ENCODE measurements around the gene RTL1. TPM values are rescaled to one million over a fixed set of nuclear protein-coding genes. Genes with fewer than 3 reads are reported as not detected.

RTL1 gene
- total RNA-seq, 6 experiments from 2014 or later: not detected

GRCh38 chr14:100884456-100884855, 19.1 kb downstream of the RTL1 start:
- Mint-ChIP-seq H3K27ac (no peak overlapping the region), H3K4me1 (ENCODE audit: low read depth) (peaks cover 20% of the 10 kb centered on the region), H3K27me3 (ENCODE audit: insufficient read depth) (peaks cover 29% of the 10 kb centered on the region), H3K4me3 (no peak overlapping the region), H3K36me3 (ENCODE audit: low read depth) (peaks cover 52% of the 10 kb centered on the region), H3K9me3 (peaks cover 30% of the 10 kb centered on the region)
- TF ChIP-seq, protein P1, sequence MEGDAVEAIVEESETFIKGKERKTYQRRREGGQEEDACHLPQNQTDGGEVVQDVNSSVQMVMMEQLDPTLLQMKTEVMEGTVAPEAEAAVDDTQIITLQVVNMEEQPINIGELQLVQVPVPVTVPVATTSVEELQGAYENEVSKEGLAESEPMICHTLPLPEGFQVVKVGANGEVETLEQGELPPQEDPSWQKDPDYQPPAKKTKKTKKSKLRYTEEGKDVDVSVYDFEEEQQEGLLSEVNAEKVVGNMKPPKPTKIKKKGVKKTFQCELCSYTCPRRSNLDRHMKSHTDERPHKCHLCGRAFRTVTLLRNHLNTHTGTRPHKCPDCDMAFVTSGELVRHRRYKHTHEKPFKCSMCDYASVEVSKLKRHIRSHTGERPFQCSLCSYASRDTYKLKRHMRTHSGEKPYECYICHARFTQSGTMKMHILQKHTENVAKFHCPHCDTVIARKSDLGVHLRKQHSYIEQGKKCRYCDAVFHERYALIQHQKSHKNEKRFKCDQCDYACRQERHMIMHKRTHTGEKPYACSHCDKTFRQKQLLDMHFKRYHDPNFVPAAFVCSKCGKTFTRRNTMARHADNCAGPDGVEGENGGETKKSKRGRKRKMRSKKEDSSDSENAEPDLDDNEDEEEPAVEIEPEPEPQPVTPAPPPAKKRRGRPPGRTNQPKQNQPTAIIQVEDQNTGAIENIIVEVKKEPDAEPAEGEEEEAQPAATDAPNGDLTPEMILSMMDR (IDR thresholded peaks at IDR 0.05): no peak
- no peak for DNase-seq

- DNase-seq: no peak
- Mint-ChIP-seq H3K27ac (no peak overlapping the region), H3K36me3 (ENCODE audit: low read depth) (peaks cover 45% of the 10 kb centered on the region), H3K27me3 (ENCODE audit: insufficient read depth) (peaks cover 27% of the 10 kb centered on the region), H3K4me1 (ENCODE audit: low read depth) (peaks cover 20% of the 10 kb centered on the region), H3K4me3 (no peak overlapping the region; the same call in 1 of the 2 replicates), H3K9me3 (peaks cover 30% of the 10 kb centered on the region)
- TF ChIP-seq, protein P1 (IDR thresholded peaks at IDR 0.05): no peak
These were observed 19.8 kb downstream of the RTL1 start for GRCh38 chr14:100883789-100884101.

GRCh38 chr14:100882991-100883788, 20.3 kb downstream of the RTL1 start:
- DNase-seq: no peak
- Mint-ChIP-seq H3K4me1 (ENCODE audit: low read depth) (peaks cover 19% of the 10 kb centered on the region), H3K36me3 (ENCODE audit: low read depth) (peaks cover 40% of the 10 kb centered on the region), H3K9me3 (peaks cover 30% of the 10 kb centered on the region), H3K27me3 (ENCODE audit: insufficient read depth) (peaks cover 27% of the 10 kb centered on the region), H3K27ac (peak overlapping the region; percentile 54; the same call in 1 of the 2 replicates), H3K4me3 (peak overlapping the region; percentile 11; the same call in 1 of the 2 replicates)
- TF ChIP-seq, protein P1 (IDR thresholded peaks at IDR 0.05): no peak

GRCh38 chr14:100882026-100882967, 21.2 kb downstream of the RTL1 start:
- Mint-ChIP-seq H3K27me3 (ENCODE audit: insufficient read depth) (peaks cover 22% of the 10 kb centered on the region), H3K27ac (no peak overlapping the region; the same call in 1 of the 2 replicates), H3K4me3 (0 out of 2 replicates have a peak overlapping the region, but pooled peaks have one; percentile 11), H3K36me3 (ENCODE audit: low read depth) (peaks cover 36% of the 10 kb centered on the region), H3K4me1 (ENCODE audit: low read depth) (peaks cover 12% of the 10 kb centered on the region), H3K9me3 (peaks cover 30% of the 10 kb centered on the region)
- TF ChIP-seq, protein P1 (IDR thresholded peaks at IDR 0.05): no peak
- DNase-seq: no peak

DNA sequence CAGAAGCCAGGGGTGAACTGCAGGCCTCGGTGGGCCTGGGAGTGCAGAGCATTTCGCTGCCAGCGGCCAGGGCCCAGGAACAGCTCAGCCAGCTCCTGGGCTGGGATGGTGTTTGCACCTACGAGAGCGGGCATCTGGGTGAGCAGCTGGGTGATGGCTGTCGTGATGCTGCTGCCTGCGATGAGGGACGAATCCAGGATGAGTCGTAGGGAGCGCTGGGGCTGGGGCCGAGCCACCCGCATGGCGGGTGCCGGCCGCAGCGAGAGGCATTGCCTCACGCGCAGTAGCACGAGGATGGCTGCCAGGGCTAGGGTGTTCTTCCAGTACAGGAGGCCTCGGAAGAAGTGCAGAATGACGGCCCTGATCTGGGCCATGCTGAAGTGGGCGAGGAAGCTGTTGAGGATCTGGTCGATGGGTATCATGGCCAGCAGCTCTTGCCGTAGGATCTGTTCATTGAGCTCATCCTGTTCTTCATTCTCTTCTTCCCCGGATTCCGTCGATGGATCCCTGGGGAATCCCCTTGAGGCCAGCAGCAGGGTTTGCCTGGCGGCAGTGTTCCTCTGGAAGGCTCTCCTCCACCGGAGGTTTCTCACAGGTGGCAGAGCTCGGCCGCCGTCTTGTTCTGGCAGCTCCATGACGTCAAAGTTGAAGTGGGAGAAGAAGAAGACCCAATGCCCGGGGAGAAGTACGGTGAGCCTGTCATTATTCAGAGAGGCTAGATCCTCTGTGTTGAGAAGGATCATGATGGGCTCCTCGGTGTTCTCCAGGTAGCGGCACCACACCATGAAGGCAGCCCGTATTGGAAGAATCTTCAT, 22.1 kb downstream of the RTL1 start:
- TF ChIP-seq, protein P1 (IDR thresholded peaks at IDR 0.05): no peak
- no peak overlapping the region for H3K4me3 Mint-ChIP-seq
- H3K36me3 Mint-ChIP-seq (ENCODE audit: low read depth): peaks cover 36% of the 10 kb centered on the region
- H3K27me3 Mint-ChIP-seq (ENCODE audit: insufficient read depth): peaks cover 24% of the 10 kb centered on the region
- no peak overlapping the region for H3K27ac Mint-ChIP-seq
- no peak for DNase-seq
- H3K9me3 Mint-ChIP-seq: peaks cover 30% of the 10 kb centered on the region
- H3K4me1 Mint-ChIP-seq (ENCODE audit: low read depth): peaks cover 8% of the 10 kb centered on the region; the same call in 1 of the 2 replicates
